GM12891 (cell line): ENCODE measurements around the gene REXO2.

Source experiments
- DNase-seq: peaks from one replicate; pipeline ENCODE4 v3.0.0; 2011; ENCODE audit warnings: low spot score; ENCODE audit not compliant: insufficient read length
- FAIRE-seq: peaks from 2 replicates; lab custom pipeline; 2011; peaks lifted over from hg19 to GRCh38; lab: Jason Lieb, UNC
- PAX5 ChIP-seq: IDR thresholded peaks from 2 replicates; pipeline ENCODE4 v1.6.1; 2011; ENCODE audit warnings: low read length, moderate library complexity, mild to moderate bottlenecking; ENCODE audit not compliant: insufficient read depth, severe bottlenecking
- POLR2A ChIP-seq: IDR thresholded peaks from 2 replicates; pipeline ENCODE4 v1.6.1; 2011; ENCODE audit warnings: low read depth, low read length, control low read depth
- POLR2AphosphoS5 ChIP-seq: IDR thresholded peaks from 2 replicates; pipeline ENCODE4 v1.6.1; 2011; ENCODE audit warnings: low read depth, low read length, control low read depth
- POU2F2 ChIP-seq: IDR thresholded peaks from 2 replicates; pipeline ENCODE4 v1.6.1; 2011; ENCODE audit warnings: low read depth, mild to moderate bottlenecking, control low read depth, low read length, moderate library complexity
- SPI1 ChIP-seq: IDR thresholded peaks from 2 replicates; pipeline ENCODE4 v1.6.1; 2011; ENCODE audit warnings: low read depth, low read length, control low read depth
- TAF1 ChIP-seq: IDR thresholded peaks from 2 replicates; pipeline ENCODE4 v1.6.1; 2011; ENCODE audit warnings: low read depth, low read length, control low read depth

The REXO2 gene

GRCh38 chr11:114463999-114464398, 24.7 kb downstream of the REXO2 start:
- TF ChIP-seq POLR2A (no peak), POLR2AphosphoS5 (no peak), POU2F2 (no peak), PAX5 (no peak), TAF1 (no peak), SPI1 (no peak)

GRCh38 chr11:114466742-114467141, 27.5 kb downstream of the REXO2 start:
- no peak for TF ChIP-seq POLR2AphosphoS5
- TF ChIP-seq SPI1: no peak
- no peak for TF ChIP-seq PAX5
- TF ChIP-seq POU2F2: no peak
- FAIRE-seq: no peak
- DNase-seq: no peak

More at GRCh38 chr11:114463999-114464398, 24.7 kb downstream of the REXO2 start:
- DNase-seq (no peak), FAIRE-seq (no peak)

- no peak for FAIRE-seq
- TF ChIP-seq SPI1 (no peak), POLR2AphosphoS5 (no peak), PAX5 (no peak), POLR2A (no peak), TAF1 (no peak), POU2F2 (no peak)
- no peak for DNase-seq
Measured at GRCh38 chr11:114472661-114473060, 33.4 kb downstream of the REXO2 start.

- DNase-seq (no peak), FAIRE-seq (no peak)
- TF ChIP-seq POLR2A (no peak), POU2F2 (no peak), POLR2AphosphoS5 (no peak), TAF1 (no peak), SPI1 (no peak), PAX5 (no peak)
Measured at GRCh38 chr11:114478001-114478410, 38.7 kb downstream of the REXO2 start.

- TF ChIP-seq POLR2AphosphoS5: no peak
- no peak for TF ChIP-seq PAX5
- no peak for TF ChIP-seq TAF1
- TF ChIP-seq POU2F2: no peak
- no peak for TF ChIP-seq POLR2A
- no peak for TF ChIP-seq SPI1
- FAIRE-seq (no peak), DNase-seq (no peak)
Measured at GRCh38 chr11:114478768-114479167, 39.5 kb downstream of the REXO2 start.

GRCh38 chr11:114479331-114479730, 40.1 kb downstream of the REXO2 start:
- no peak for DNase-seq
- no peak for TF ChIP-seq POLR2AphosphoS5
- TF ChIP-seq POU2F2: no peak
- TF ChIP-seq POLR2A: no peak
- TF ChIP-seq SPI1: no peak
- no peak for TF ChIP-seq TAF1
- no peak for TF ChIP-seq PAX5
- FAIRE-seq: no peak

- no peak for TF ChIP-seq TAF1
- TF ChIP-seq SPI1: no peak
- TF ChIP-seq POU2F2: no peak
- TF ChIP-seq POLR2AphosphoS5: no peak
- TF ChIP-seq POLR2A: no peak
- no peak for TF ChIP-seq PAX5
- FAIRE-seq (no peak), DNase-seq (no peak)
Measured at GRCh38 chr11:114482114-114482513, 42.8 kb downstream of the REXO2 start.

- no peak for DNase-seq
- no peak for FAIRE-seq
- TF ChIP-seq SPI1: no peak
- TF ChIP-seq POLR2AphosphoS5: no peak
Measured at GRCh38 chr11:114483929-114484328, 44.7 kb downstream of the REXO2 start.

- no peak for FAIRE-seq
- no peak for TF ChIP-seq PAX5
- no peak for TF ChIP-seq POLR2AphosphoS5
- no peak for TF ChIP-seq SPI1
- no peak for TF ChIP-seq POLR2A
- TF ChIP-seq TAF1: no peak
- no peak for TF ChIP-seq POU2F2
- no peak for DNase-seq
Measured at GRCh38 chr11:114496915-114497314, 57.6 kb downstream of the REXO2 start.

GRCh38 chr11:114499756-114500155, 60.5 kb downstream of the REXO2 start:
- no peak for FAIRE-seq
- TF ChIP-seq POLR2AphosphoS5 (no peak), PAX5 (no peak), POLR2A (no peak), SPI1 (no peak), TAF1 (no peak), POU2F2 (no peak)

More at GRCh38 chr11:114499756-114500155, 60.5 kb downstream of the REXO2 start:
- DNase-seq: no peak
